Adrenal gland (tissue), 12 donors: Measurements from ENCODE around the gene FBXL20. TPM values are rescaled to one million over a fixed set of nuclear protein-coding genes. Genes with fewer than 3 reads are reported as not detected.

Experiments
- DNase-seq, 7 donors: peaks; one replicate each; pipeline ENCODE4 v3.0.0-alpha.2; 2019 to 2020
- H3K27ac ChIP-seq, 5 donors: fragments of 200-600 bp; sonication (generic) in 4 of 5; 1 replicate in 3 of 5; 2 replicates in 2 of 5; pipeline versions ENCODE4 v1.5.1 to v1.8.0; 2016 to 2020; ENCODE audit warnings: mild to moderate bottlenecking in 1 of 5
- H3K27me3 ChIP-seq: fragments of 200-600 bp; 2 replicates; pipeline ENCODE4 v1.8.0; 2021
- H3K36me3 ChIP-seq, 2 donors: fragments of 200-600 bp; replicated peaks in 1 of 2; 1 replicate in 1 of 2; 2 replicates in 1 of 2; pipeline versions ENCODE4 v1.5.1 to v1.8.0; 2018 to 2022
- H3K4me1 ChIP-seq, 2 donors: fragments of 200-600 bp; replicated peaks in 1 of 2; 1 replicate in 1 of 2; 2 replicates in 1 of 2; pipeline versions ENCODE4 v1.5.1 to v1.8.0; 2018 to 2021
- H3K4me3 ChIP-seq, 4 donors: fragments of 200-600 bp; sonication (generic) in 3 of 4; one replicate each; pipeline ENCODE4 v1.5.1; 2016 to 2018
- H3K9me3 ChIP-seq, 3 donors: fragments of 200-600 bp; sonication (generic) in 1 of 3; replicated peaks in 1 of 3; 1 replicate in 2 of 3; 2 replicates in 1 of 3; pipeline versions ENCODE4 v1.5.1 to v1.8.0; 2016 to 2021
- CTCF ChIP-seq, 6 experiments: fragments of 450-650 bp in 4 of 6; fragments of 200-600 bp in 2 of 6; sonication (generic) in 1 of 6; IDR thresholded peaks; 1 replicate in 5 of 6; 2 replicates in 1 of 6; pipeline versions ENCODE4 v1.5.1 to v1.8.0; 2016 to 2021; ENCODE audit warnings: antibody characterized with exemption in 6 of 6, mild to moderate bottlenecking in 2 of 6, moderate library complexity in 1 of 6
- POLR2A ChIP-seq, 2 donors: fragments of 450-650 bp; IDR thresholded peaks; one replicate each; pipeline ENCODE4 v1.6.1; 2017; ENCODE audit warnings: antibody characterized with exemption in 2 of 2, mild to moderate bottlenecking in 2 of 2, moderate library complexity in 1 of 2
- WGBS, 4 donors: extraction: QIAGEN DNeasy Blood & Tissue Kit in 2 of 4; methylation state at CpG; one replicate each; pipeline versions ENCODE4 v1.1.5 to v1.1.7; 2013 to 2017; 5-methylcytosine and 5-hydroxymethylcytosine counted together
- intact Hi-C, 2 donors: fragments of 100-400 bp; cut with DNase I; formaldehyde crosslinking; loops; one replicate each; pipeline versions ENCODE4 v1.14.1 to v1.15.0; 2022 to 2023
- polyA plus RNA-seq, 3 donors: library from polyadenylated mRNA; stranded (reverse); fragments of 200-250 nt in 2 of 3; fragments of 350-450 nt in 1 of 3; fragmentation: Illumina TruSeq in 1 of 3; extraction: RNeasy Lipid Tissue Mini Kit (QIAGEN cat#74804) in 1 of 3; gene quantifications; one replicate each; pipeline ENCODE4 v1.2.3, GENCODE V29; 2013 to 2014
- total RNA-seq, 9 donors: library from RNA; depleted of rRNA in 4 of 9; stranded (reverse); fragments of >200 nt in 4 of 9; fragments of 120-200 nt in 1 of 9; fragmentation: NEBNext Ultra II Directional in 1 of 9; extraction: Animal tissue kit (Norgen Biotek cat#: 25700) in 1 of 9; gene quantifications; one replicate each; pipeline versions ENCODE4 v1.1.0 to v1.2.4, GENCODE V29; 2013 to 2023
- donor health status: healthy with polysubstance abuse.
- donor health status: Bipolar disorder and iron deficiency.
- donor health status: DM: yes; HTN: yes; CAD: no.
- donor health status: DM: no; HTN: no; CAD: no.
- donor health status: DM: no; HTN: no; CAD: no.
- donor health status: DM: yes; HTN: yes; CAD: no.

The FBXL20 gene
- total and polyA plus RNA-seq, 12 donors: 3.7 to 41.5 (median 17.3) TPM

- H3K27ac ChIP-seq: no peak overlapping the region
- H3K9me3 ChIP-seq: no peaks in the 10 kb centered on the region
- TF ChIP-seq POLR2A (IDR thresholded peaks at IDR 0.05) (no peak), CTCF (IDR thresholded peaks at IDR 0.05) (no peak)
- peaks cover 8 to 20% of the 10 kb centered on the region in 2 donors for H3K4me1 ChIP-seq
- 32 to 43% (median 39%) methylated on average over 1 to 2 of the region's 2 CpGs; no CpG with 5 or more reads in 1 of the 4 donors for WGBS, 4 donors
- no peak overlapping the region for H3K4me3 ChIP-seq
- H3K36me3 ChIP-seq: no peaks in the 10 kb centered on the region
- intact Hi-C loops: no loop called here
- DNase-seq: no peak
- peaks cover 26% of the 10 kb centered on the region for H3K27me3 ChIP-seq
These were observed 174.0 kb downstream of the FBXL20 start for GRCh38 chr17:39227364-39227919.

- H3K36me3 ChIP-seq: no peaks in the 10 kb centered on the region
- DNase-seq: peak in 6 of 7 donors; percentile 38 to 75 (median 54)
- TF ChIP-seq CTCF (IDR thresholded peaks at IDR 0.05): no peak
- TF ChIP-seq POLR2A (IDR thresholded peaks at IDR 0.05): no peak
- H3K4me3 ChIP-seq: peak overlapping the region in 2 of 4 donors; percentile 11 to 52
- 17 to 25% (median 20%) methylated on average over 14 to 24 of the region's 24 CpGs for WGBS, 4 donors
- H3K4me1 ChIP-seq: peaks cover 8 to 20% of the 10 kb centered on the region in 2 donors
- intact Hi-C loops: no loop called here
- H3K27me3 ChIP-seq: peaks cover 20% of the 10 kb centered on the region
- no peak overlapping the region for H3K27ac ChIP-seq
- no peaks in the 10 kb centered on the region for H3K9me3 ChIP-seq
These were observed 175.3 kb downstream of the FBXL20 start for GRCh38 chr17:39225959-39226683.

GRCh38 chr17:39225308-39225958 lies 176.0 kb downstream of the FBXL20 start, which contains the start of gene STAC2:
STAC2 (minus strand) TSS chr17:39225945; CDS start chr17:39225502, 443 bp downstream.
- DNase-seq: no peak
- Histone ChIP-seq H3K4me1 (peaks cover 8 to 20% of the 10 kb centered on the region in 2 donors), H3K4me3 (peak within 1 kb of the TSS in 2 of 4 donors; percentile 11 to 52), H3K36me3 (no peaks in the 10 kb centered on the region), H3K9me3 (no peaks in the 10 kb centered on the region), H3K27me3 (peaks cover 16% of the 10 kb centered on the region), H3K27ac (no peak within 1 kb of the TSS)
- 0 to 4% (median 1%) methylated on average over 11 to 68 of the region's 71 CpGs for WGBS, 4 donors
- intact Hi-C loops: no loop called here
- TF ChIP-seq CTCF (IDR thresholded peaks at IDR 0.05): no peak
- no peak for TF ChIP-seq POLR2A (IDR thresholded peaks at IDR 0.05)

- DNase-seq: no peak
- H3K27ac ChIP-seq: no peak overlapping the region
- intact Hi-C loops: no loop called here
- TF ChIP-seq CTCF (IDR thresholded peaks at IDR 0.05) (no peak), POLR2A (IDR thresholded peaks at IDR 0.05) (no peak)
- 2 to 12% (median 4%) methylated on average over 9 to 68 of the region's 68 CpGs for WGBS, 4 donors
- no peaks in the 10 kb centered on the region for H3K36me3 ChIP-seq
- H3K27me3 ChIP-seq: peaks cover 16% of the 10 kb centered on the region
- H3K4me1 ChIP-seq: peaks cover 8 to 20% of the 10 kb centered on the region in 2 donors
- H3K9me3 ChIP-seq: no peaks in the 10 kb centered on the region
- peak overlapping the region in 1 of 4 donors; percentile 52 for H3K4me3 ChIP-seq
These were observed 176.6 kb downstream of the FBXL20 start for GRCh38 chr17:39224778-39225307.
